Kidney (tissue), 14 donors: ENCODE measurements around the gene SOBP. TPM values are rescaled to one million over a fixed set of nuclear protein-coding genes. Genes with fewer than 3 reads are reported as not detected.

Source experiments
- DNase-seq, 5 donors: peaks; one replicate each; pipeline ENCODE4 v3.0.0-alpha.2; 2013 to 2020
- FAIRE-seq: peaks from 2 replicates; lab custom pipeline; 2012; peaks lifted over from hg19 to GRCh38; lab: Jason Lieb, UNC
- H3K27ac ChIP-seq, 2 donors: one replicate each; pipeline ENCODE4 v1.7.0; 2013; ENCODE audit warnings: low read depth in 2 of 2, low read length in 2 of 2, inconsistent platforms in 1 of 2
- H3K27me3 ChIP-seq: one replicate; pipeline ENCODE4 v1.7.1; 2013; ENCODE audit warnings: low read length, inconsistent platforms; ENCODE audit not compliant: control insufficient read depth, insufficient read depth
- H3K36me3 ChIP-seq, 3 donors: one replicate each; pipeline versions ENCODE4 v1.7.0 to v1.7.1; 2013; ENCODE audit warnings: low read length in 3 of 3, control low read depth in 1 of 3, inconsistent platforms in 1 of 3; ENCODE audit not compliant: insufficient read depth in 3 of 3, control insufficient read depth in 2 of 3
- H3K4me1 ChIP-seq, 3 donors: one replicate each; pipeline versions ENCODE4 v1.7.0 to v1.7.1; 2013; ENCODE audit warnings: low read length in 3 of 3, inconsistent platforms in 1 of 3, low read depth in 1 of 3; ENCODE audit not compliant: control insufficient read depth in 2 of 3, insufficient read depth in 2 of 3
- H3K4me3 ChIP-seq, 3 donors: one replicate each; pipeline versions ENCODE4 v1.7.0 to v1.8.1; 2013; ENCODE audit warnings: low read length in 3 of 3, control low read depth in 1 of 3, inconsistent platforms in 1 of 3
- H3K9ac ChIP-seq, 3 donors: one replicate each; pipeline versions ENCODE4 v1.7.0 to v1.7.1; 2013; ENCODE audit warnings: low read length in 3 of 3, control low read depth in 1 of 3, inconsistent platforms in 1 of 3
- H3K9me3 ChIP-seq, 3 donors: one replicate each; pipeline versions ENCODE4 v1.7.0 to v1.7.1; 2013; ENCODE audit warnings: low read length in 3 of 3, control low read depth in 1 of 3, inconsistent platforms in 1 of 3; ENCODE audit not compliant: control insufficient read depth in 2 of 3, insufficient read depth in 1 of 3
- intact Hi-C: fragments of 100-400 bp; cut with DNase I; formaldehyde crosslinking; loops from one replicate; pipeline ENCODE4 v1.11.1; 2022
- polyA plus RNA-seq: library from polyadenylated mRNA; stranded (reverse); fragments of 350-450 nt; fragmentation: Illumina TruSeq; extraction: RNeasy Lipid Tissue Mini Kit (QIAGEN cat#74804); gene quantifications from one replicate; pipeline ENCODE4 v1.2.3, GENCODE V29; 2014; ENCODE audit warnings: low read depth, low replicate concordance; ENCODE audit not compliant: insufficient read depth
- total RNA-seq: library from RNA; stranded (reverse); fragmentation: NEBNext Ultra II Directional; extraction: Animal tissue kit (Norgen Biotek cat#: 25700); gene quantifications from one replicate; pipeline ENCODE4 v1.2.1, GENCODE V29; 2021
- TF ChIP-seq, protein P1 (sequence below): IDR thresholded peaks from 3 replicates; pipeline ENCODE4 v1.5.1; 2012; ENCODE audit warnings: mild to moderate bottlenecking, moderate library complexity, borderline replicate concordance; ENCODE audit not compliant: insufficient read depth; ENCODE audit errors: extremely low read depth
- donor health status: control.
- donor health status: control.
- donor health status: control.
- donor health status: control.
- donor health status: control.
- donor health status: DM: yes; HTN: yes; CAD: no.
- donor health status: Normal renal cell carcinoma (clear cell type).

SOBP gene
- total and polyA plus RNA-seq, 2 donors from 2014 or later = 5.4 to 9.5 TPM

DNA sequence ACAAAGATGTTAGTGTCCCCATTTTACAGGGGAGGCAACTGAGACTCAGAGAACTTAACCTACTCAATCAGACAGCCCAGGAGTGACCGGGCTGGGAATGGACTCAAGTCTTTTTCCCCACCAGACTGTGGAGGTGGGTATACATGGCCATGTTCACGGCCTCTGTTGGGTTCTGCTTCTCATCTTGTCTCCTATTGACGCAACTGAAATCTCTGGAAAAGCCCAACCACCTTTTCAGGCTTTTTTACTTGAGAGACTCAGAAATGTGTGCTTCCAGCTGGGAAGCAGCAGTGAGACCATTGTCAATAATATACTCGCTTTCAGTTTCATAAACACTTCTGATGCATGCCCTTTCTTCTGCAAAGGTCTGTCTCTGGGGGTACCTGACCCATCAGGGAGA, 70.7 kb downstream of the SOBP start:
- intact Hi-C loops = no loop called here
- Histone ChIP-seq H3K27me3 (no peaks in the 10 kb centered on the region), H3K4me1 (peaks cover 2 to 5% (median 4%) of the 10 kb centered on the region in 3 donors), H3K9ac (no peak overlapping the region), H3K4me3 (no peak overlapping the region), H3K36me3 (no peaks in the 10 kb centered on the region), H3K27ac (no peak overlapping the region), H3K9me3 (no peaks in the 10 kb centered on the region)
- DNase-seq (peak in 3 of 5 donors; percentile 14 to 81 (median 48)), FAIRE-seq (no peak)
- TF ChIP-seq, protein P1, sequence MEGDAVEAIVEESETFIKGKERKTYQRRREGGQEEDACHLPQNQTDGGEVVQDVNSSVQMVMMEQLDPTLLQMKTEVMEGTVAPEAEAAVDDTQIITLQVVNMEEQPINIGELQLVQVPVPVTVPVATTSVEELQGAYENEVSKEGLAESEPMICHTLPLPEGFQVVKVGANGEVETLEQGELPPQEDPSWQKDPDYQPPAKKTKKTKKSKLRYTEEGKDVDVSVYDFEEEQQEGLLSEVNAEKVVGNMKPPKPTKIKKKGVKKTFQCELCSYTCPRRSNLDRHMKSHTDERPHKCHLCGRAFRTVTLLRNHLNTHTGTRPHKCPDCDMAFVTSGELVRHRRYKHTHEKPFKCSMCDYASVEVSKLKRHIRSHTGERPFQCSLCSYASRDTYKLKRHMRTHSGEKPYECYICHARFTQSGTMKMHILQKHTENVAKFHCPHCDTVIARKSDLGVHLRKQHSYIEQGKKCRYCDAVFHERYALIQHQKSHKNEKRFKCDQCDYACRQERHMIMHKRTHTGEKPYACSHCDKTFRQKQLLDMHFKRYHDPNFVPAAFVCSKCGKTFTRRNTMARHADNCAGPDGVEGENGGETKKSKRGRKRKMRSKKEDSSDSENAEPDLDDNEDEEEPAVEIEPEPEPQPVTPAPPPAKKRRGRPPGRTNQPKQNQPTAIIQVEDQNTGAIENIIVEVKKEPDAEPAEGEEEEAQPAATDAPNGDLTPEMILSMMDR = no peak

DNA sequence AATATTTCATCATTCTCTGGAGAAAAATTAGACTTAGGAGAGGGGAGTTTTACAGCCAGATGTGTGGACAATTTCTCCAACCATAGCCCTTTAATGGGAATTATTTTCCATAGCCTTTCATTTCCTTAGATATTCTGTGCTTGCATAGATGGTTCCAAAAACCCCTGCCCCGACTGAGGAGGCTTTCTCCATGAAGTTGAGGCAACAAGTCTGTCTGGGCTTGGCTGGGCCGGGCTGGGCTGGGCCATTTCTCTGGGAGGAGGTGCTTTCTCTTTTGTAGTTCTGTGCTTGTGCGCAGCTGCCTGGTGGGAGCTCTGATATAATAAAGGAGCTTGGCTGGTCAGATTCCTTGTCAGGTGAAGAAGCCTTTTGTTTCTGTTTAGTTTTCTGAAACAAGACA, 71.4 kb downstream of the SOBP start:
- intact Hi-C loops = no loop called here
- no peak overlapping the region for H3K4me3 ChIP-seq
- TF ChIP-seq, protein P1 = no peak
- FAIRE-seq = no peak
- no peaks in the 10 kb centered on the region for H3K9me3 ChIP-seq
- H3K36me3 ChIP-seq = no peaks in the 10 kb centered on the region
- no peak overlapping the region for H3K27ac ChIP-seq
- peak in 4 of 5 donors; percentile 18 to 78 (median 44) for DNase-seq
- no peak overlapping the region for H3K9ac ChIP-seq
- H3K27me3 ChIP-seq = no peaks in the 10 kb centered on the region
- peaks cover 2 to 5% (median 4%) of the 10 kb centered on the region in 3 donors for H3K4me1 ChIP-seq

- H3K27ac ChIP-seq = no peak overlapping the region
- H3K4me3 ChIP-seq = no peak overlapping the region
- no peak overlapping the region for H3K9ac ChIP-seq
- no peaks in the 10 kb centered on the region for H3K27me3 ChIP-seq
- peaks cover 0 to 3% (median 0%) of the 10 kb centered on the region in 3 donors for H3K36me3 ChIP-seq
- no peaks in the 10 kb centered on the region for H3K9me3 ChIP-seq
- peak in 2 of 5 donors; percentile 19 to 35 for DNase-seq
- TF ChIP-seq, protein P1 = no peak
- peaks cover 2 to 5% (median 4%) of the 10 kb centered on the region in 3 donors for H3K4me1 ChIP-seq
- intact Hi-C loops = no loop called here
- no peak for FAIRE-seq
These were observed 74.0 kb downstream of the SOBP start for GRCh38 chr6:107563694-107564588.
